SU-DHL-6 (cell line): ENCODE results near the gene PNP.

Experiments used
- H2AFZ ChIP-seq: fragments of 200-600 bp; sonication (generic); 2 replicates; pipeline ENCODE4 v1.6.1; 2014; ENCODE audit warnings: low read depth, mild to moderate bottlenecking, moderate library complexity, mixed read lengths, antibody characterized with exemption, low read length; ENCODE audit not compliant: severe bottlenecking
- H3F3A ChIP-seq: fragments of 200-600 bp; shearing (Covaris generic); 2 replicates; pipeline ENCODE4 v1.6.0; 2016; ENCODE audit warnings: antibody characterized with exemption, mild to moderate bottlenecking; ENCODE audit not compliant: insufficient read depth
- H3K27ac ChIP-seq: fragments of 200-600 bp; sonication (generic); 2 replicates; pipeline ENCODE4 v1.5.1; 2016; ENCODE audit warnings: low read depth, mild to moderate bottlenecking, low read length, moderate library complexity, mixed read lengths
- H3K27me3 ChIP-seq: fragments of 200-600 bp; sonication (generic), shearing (Covaris generic); 2 replicates; pipeline ENCODE4 v1.6.0; 2014; ENCODE audit warnings: mild to moderate bottlenecking, low read length
- H3K36me3 ChIP-seq: fragments of 200-600 bp; sonication (generic); 2 replicates; pipeline ENCODE4 v1.6.1; 2014; ENCODE audit warnings: mild to moderate bottlenecking, low read length, mixed read lengths
- H3K4me2 ChIP-seq: fragments of 300-600, 200-600 bp; shearing (Covaris generic), sonication (generic); 2 replicates; pipeline ENCODE4 v1.6.0; 2014; ENCODE audit warnings: low read length, low read depth, mild to moderate bottlenecking; ENCODE audit not compliant: poor library complexity, severe bottlenecking
- H3K4me3 ChIP-seq: fragments of 200-600 bp; sonication (generic); 2 replicates; pipeline ENCODE4 v1.5.1; 2014; ENCODE audit warnings: antibody characterized with exemption, low read length, mild to moderate bottlenecking, mixed read lengths; ENCODE audit not compliant: insufficient read depth, poor library complexity, severe bottlenecking
- H3K79me2 ChIP-seq: fragments of 200-600 bp; sonication (generic); 2 replicates; pipeline ENCODE4 v1.6.1; 2014; ENCODE audit warnings: mild to moderate bottlenecking, low read length, moderate library complexity; ENCODE audit not compliant: insufficient read depth
- H3K9ac ChIP-seq: fragments of 200-600 bp; sonication (generic); 2 replicates; pipeline ENCODE4 v1.7.0; 2014; ENCODE audit warnings: mild to moderate bottlenecking, low read length
- H3K9me2 ChIP-seq: fragments of 200-600 bp; sonication (generic); replicated peaks from 2 replicates; pipeline ENCODE4 v1.6.1; 2014; ENCODE audit warnings: low read length; ENCODE audit not compliant: insufficient read depth
- H3K9me3 ChIP-seq: fragments of 200-600 bp; sonication (generic); 2 replicates; pipeline ENCODE4 v1.6.1; 2014; ENCODE audit warnings: low read length, mixed read lengths; ENCODE audit not compliant: insufficient read depth
- H4K20me1 ChIP-seq: fragments of 200-600 bp; sonication (generic); 2 replicates; pipeline ENCODE4 v1.6.1; 2014; ENCODE audit warnings: low read depth, mild to moderate bottlenecking, antibody characterized with exemption, low read length, moderate library complexity, mixed read lengths
- CTCF ChIP-seq: fragments of 200-600 bp; sonication (generic); IDR thresholded peaks from one replicate; pipeline ENCODE4 v1.5.1; 2017; ENCODE audit warnings: antibody characterized with exemption, mild to moderate bottlenecking, low read length, moderate library complexity; ENCODE audit not compliant: insufficient read depth, poor library complexity, severe bottlenecking
- EZH2phosphoT487 ChIP-seq: fragments of 200-600 bp; sonication (generic), shearing (Covaris generic); conservative IDR thresholded peaks from 2 replicates; pipeline ENCODE4 v1.6.1; 2018; ENCODE audit warnings: mild to moderate bottlenecking, antibody characterized with exemption, low read length, moderate library complexity, mixed read lengths

PNP gene

GRCh38 chr14:20494935-20495766, 25.9 kb downstream of the PNP start:
- no peak overlapping the region for H3K9ac ChIP-seq
- no peaks in the 10 kb centered on the region for H3K79me2 ChIP-seq
- H3K4me3 ChIP-seq, result no peak overlapping the region
- H4K20me1 ChIP-seq, result no peaks in the 10 kb centered on the region
- TF ChIP-seq CTCF, result no peak
- no peak for TF ChIP-seq EZH2phosphoT487
- no peaks in the 10 kb centered on the region for H3K9me2 ChIP-seq
- H3F3A ChIP-seq, result no peaks in the 10 kb centered on the region
- H3K27ac ChIP-seq, result no peak overlapping the region
- no peaks in the 10 kb centered on the region; the same call in 1 of the 2 replicates for H3K27me3 ChIP-seq
- H2AFZ ChIP-seq, result no peak overlapping the region
- no peak overlapping the region for H3K4me2 ChIP-seq
- H3K9me3 ChIP-seq, result no peaks in the 10 kb centered on the region
- H3K36me3 ChIP-seq, result no peaks in the 10 kb centered on the region

GRCh38 chr14:20498622-20499021, 29.4 kb downstream of the PNP start:
- H2AFZ ChIP-seq, result no peak overlapping the region
- no peak overlapping the region for H3K9ac ChIP-seq
- H3K4me2 ChIP-seq, result no peak overlapping the region
- H3K79me2 ChIP-seq, result no peaks in the 10 kb centered on the region
- no peaks in the 10 kb centered on the region for H3K9me2 ChIP-seq
- H3K27me3 ChIP-seq, result no peaks in the 10 kb centered on the region; the same call in 1 of the 2 replicates
- H4K20me1 ChIP-seq, result no peaks in the 10 kb centered on the region
- no peaks in the 10 kb centered on the region for H3F3A ChIP-seq
- H3K9me3 ChIP-seq, result no peaks in the 10 kb centered on the region
- no peak overlapping the region for H3K27ac ChIP-seq
- no peak overlapping the region for H3K4me3 ChIP-seq
- no peaks in the 10 kb centered on the region for H3K36me3 ChIP-seq
- no peak for TF ChIP-seq CTCF
- no peak for TF ChIP-seq EZH2phosphoT487

- no peaks in the 10 kb centered on the region for H3K9me2 ChIP-seq
- H3K27ac ChIP-seq, result no peak overlapping the region
- H3K36me3 ChIP-seq, result no peaks in the 10 kb centered on the region
- H3K9me3 ChIP-seq, result no peaks in the 10 kb centered on the region
- no peaks in the 10 kb centered on the region for H3F3A ChIP-seq
- no peak overlapping the region for H3K4me3 ChIP-seq
- H4K20me1 ChIP-seq, result no peaks in the 10 kb centered on the region
- no peaks in the 10 kb centered on the region for H3K79me2 ChIP-seq
- H3K27me3 ChIP-seq, result no peaks in the 10 kb centered on the region; the same call in 1 of the 2 replicates
- H2AFZ ChIP-seq, result no peak overlapping the region
- no peak overlapping the region for H3K9ac ChIP-seq
- TF ChIP-seq EZH2phosphoT487 (no peak), CTCF (no peak)
- H3K4me2 ChIP-seq, result no peak overlapping the region
These were observed 29.9 kb downstream of the PNP start for GRCh38 chr14:20499108-20499507.
